AG10803 (cell line): Measurements from ENCODE around the gene VPS37C.

Experiments used
- DNase-seq: peaks from one replicate; pipeline ENCODE4 v3.0.0; 2010; ENCODE audit warnings: low read depth
- H3K4me3 ChIP-seq: 2 replicates; pipeline ENCODE4 v1.5.1; 2011; ENCODE audit warnings: mild to moderate bottlenecking, low read length, control low read depth
- CTCF ChIP-seq: conservative IDR thresholded peaks from 2 replicates; pipeline ENCODE4 v1.5.1; 2011; ENCODE audit warnings: mild to moderate bottlenecking, low read length, control low read depth, inconsistent platforms

The VPS37C gene

DNA sequence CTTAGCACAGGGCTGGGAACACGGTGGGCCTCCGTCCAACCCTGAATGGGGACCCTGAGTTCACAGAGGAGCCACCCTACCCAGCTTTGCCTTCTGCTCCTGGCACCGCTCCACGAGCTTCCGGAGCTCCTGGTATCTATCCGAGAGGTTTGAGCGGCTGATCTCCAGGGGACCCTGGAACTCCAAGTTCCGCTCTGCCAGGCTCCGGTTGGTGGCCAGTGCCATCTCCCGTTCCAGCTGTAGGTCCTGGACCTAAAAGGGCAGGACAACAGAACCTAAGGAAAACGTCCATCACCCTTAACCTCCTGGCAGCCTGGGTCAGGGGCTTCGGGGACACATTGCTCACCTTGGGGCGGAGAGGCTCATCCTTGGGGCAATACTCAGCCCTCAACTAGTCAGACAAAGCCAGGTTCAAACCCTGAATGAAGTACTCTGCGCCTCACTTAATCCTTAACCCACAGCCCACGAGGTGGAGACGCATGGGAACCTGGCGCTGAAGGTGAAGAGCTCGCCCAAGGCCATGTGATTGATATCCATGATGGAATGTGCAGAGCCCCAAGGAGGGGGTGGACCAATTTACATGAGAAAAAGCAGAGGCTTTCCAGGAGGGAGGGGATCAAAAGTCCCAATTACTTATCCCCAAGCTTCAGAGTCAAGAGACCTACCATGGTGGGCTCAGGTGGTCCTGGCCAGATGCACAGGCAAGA is 27.1 kb downstream of the VPS37C start:
- no peak overlapping the region for H3K4me3 ChIP-seq
- no peak for TF ChIP-seq CTCF
- no peak for DNase-seq

DNA sequence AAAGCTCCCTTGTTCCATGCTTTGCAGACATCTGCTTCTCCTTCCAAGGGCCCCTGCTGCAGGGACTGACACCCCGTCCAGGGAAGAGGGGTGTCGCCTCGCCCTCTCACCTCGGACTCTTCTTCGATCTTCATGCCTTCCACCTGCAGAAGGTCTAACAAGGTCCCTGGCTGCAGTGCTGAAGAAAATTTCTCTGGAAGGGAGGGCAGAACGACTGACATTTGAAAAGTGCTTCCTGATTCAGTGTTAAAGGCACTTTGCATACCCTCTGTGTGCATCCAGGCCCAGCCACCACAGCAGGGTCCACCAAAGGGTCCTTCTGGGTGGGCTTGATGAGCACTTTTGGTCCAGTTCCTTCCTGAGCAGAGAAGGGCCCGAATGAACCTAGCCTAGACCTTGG is 28.1 kb downstream of the VPS37C start:
- no peak for DNase-seq
- H3K4me3 ChIP-seq: no peak overlapping the region
- TF ChIP-seq CTCF: no peak

DNA sequence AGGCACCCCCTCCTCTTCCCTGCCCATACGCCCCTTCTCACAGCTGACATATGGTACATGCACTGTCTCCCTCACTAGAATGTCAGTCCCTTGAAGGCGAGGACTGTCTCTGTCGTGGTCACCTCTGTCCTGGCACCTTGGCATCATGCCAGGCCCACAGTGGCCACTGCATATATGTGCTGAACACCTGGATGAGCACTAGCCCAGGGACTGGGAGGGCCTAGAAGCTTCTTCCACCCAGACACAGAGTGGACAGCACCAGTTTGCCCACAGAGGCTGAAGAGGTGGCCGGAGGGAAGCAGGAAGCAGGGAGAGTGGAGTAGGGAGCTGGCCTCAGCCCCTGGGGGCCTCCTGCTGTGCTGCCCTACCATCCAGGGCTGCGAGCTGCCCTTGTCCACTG is 28.6 kb downstream of the VPS37C start:
- DNase-seq: no peak
- no peak for TF ChIP-seq CTCF
- no peak overlapping the region for H3K4me3 ChIP-seq

GRCh38 chr11:61131998-61132555 is 29.1 kb downstream of the VPS37C start:
- no peak overlapping the region for H3K4me3 ChIP-seq
- no peak for TF ChIP-seq CTCF
- DNase-seq: no peak

DNA sequence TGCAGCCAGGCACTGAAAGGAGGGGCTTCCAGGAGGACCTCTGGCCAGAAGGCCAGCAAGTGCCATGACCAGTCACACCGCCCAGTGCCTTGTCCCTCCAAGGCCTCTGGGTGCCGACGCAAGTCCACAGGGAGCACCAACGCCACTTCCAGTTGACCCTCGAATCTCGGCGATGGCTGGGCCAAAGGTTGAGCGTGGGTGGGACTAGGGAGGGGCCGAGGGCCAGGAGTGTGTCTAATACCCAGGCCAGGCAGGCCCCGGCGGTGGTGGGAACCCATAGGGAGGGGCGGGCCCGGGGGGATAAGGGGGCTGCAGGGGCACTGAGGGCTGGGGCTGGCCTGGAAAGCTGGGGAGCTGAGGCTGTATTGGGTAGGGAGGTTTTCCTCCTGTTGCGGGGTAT is 29.6 kb downstream of the VPS37C start:
- H3K4me3 ChIP-seq: no peak overlapping the region
- no peak for TF ChIP-seq CTCF
- no peak for DNase-seq

DNA sequence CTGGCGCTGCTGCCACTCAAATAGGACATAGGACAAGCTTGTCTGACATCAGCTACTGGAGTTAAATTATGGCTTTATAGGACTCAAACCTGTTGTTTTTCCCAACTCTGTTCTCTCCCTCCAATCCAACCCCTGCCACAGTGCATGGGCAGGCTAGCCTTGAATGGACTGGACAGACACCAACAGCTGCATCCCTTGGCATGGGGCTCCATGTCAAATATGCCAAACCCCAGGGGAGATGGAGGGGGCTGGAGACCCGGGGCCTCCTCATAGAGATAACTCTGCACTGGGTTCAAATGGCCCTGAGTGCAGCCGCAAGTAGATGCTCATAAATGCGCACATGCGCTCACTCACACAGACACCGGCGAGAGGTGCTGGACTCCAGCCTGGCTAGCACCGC is 30.0 kb downstream of the VPS37C start:
- no peak overlapping the region for H3K4me3 ChIP-seq
- DNase-seq: no peak
- no peak for TF ChIP-seq CTCF

DNA sequence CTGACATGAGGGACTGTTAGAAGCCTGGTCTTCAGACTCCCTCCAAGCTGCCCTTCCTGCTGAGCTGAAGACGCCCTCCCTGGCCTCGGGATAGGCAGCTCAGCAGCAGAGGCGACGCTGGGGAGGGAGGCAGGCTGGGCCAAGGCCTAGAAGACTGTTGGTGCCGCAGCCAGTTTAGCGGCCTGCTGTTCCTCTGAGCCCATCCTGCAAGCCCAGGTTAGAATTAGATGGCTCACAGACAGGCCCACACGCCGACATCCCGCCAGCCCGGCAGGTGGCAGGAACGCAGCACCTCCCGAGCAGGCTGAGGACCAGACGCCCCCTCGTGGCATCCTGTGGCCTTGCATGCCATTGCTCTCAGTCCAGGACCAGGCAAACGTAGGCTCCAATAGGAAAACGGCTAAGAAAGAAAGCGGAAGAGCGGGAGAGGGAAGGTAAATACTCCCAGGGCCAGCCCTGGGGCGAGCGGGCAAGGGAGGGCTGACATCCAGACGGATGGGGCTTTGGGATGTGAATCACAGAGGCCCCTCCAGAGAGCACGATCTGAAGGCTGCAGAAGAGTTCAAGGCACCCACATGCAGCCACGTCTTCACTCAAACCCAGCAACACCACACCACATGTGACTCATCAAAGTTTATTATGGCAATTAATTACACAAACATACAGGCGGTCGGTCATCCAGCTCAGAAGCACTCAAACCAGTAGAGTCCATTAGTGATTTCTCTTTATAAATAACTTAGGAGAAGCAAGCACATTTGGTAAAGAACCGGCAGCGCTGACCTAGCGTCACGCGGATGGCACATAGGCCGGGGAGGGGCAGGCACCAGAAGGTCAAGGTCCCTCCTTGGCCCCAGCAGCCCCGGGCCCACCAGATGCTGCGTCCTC is 31.3 kb downstream of the VPS37C start:
- peak; percentile 73 for DNase-seq
- H3K4me3 ChIP-seq: no peak overlapping the region
- peak; percentile 97 for TF ChIP-seq CTCF
